H54 (cell line): ENCODE data around the gene NGLY1.

Source experiments
- DNase-seq: peaks from one replicate; pipeline ENCODE4 v3.0.0; 2011; ENCODE audit warnings: low spot score, mixed read lengths; ENCODE audit not compliant: insufficient read length
- FAIRE-seq: peaks from 3 replicates; lab custom pipeline; 2011; peaks lifted over from hg19 to GRCh38; lab: Jason Lieb, UNC
- POLR2A ChIP-seq: IDR thresholded peaks from 2 replicates; pipeline ENCODE4 v1.6.1; 2011; ENCODE audit warnings: low read depth, mild to moderate bottlenecking, low read length

Gene NGLY1

GRCh38 chr3:25707268-25707926 lies 75.8 kb downstream of the NGLY1 start:
- no peak for TF ChIP-seq POLR2A
- DNase-seq (no peak), FAIRE-seq (no peak)

GRCh38 chr3:25706213-25706612 lies 77.0 kb downstream of the NGLY1 start:
- FAIRE-seq, result no peak
- no peak for DNase-seq
- no peak for TF ChIP-seq POLR2A

GRCh38 chr3:25697553-25697952 lies 85.7 kb downstream of the NGLY1 start:
- no peak for TF ChIP-seq POLR2A
- FAIRE-seq, result no peak

GRCh38 chr3:25695731-25696420 lies 87.4 kb downstream of the NGLY1 start:
- DNase-seq (no peak), FAIRE-seq (no peak)
- no peak for TF ChIP-seq POLR2A

More at GRCh38 chr3:25697553-25697952, 85.7 kb downstream of the NGLY1 start:
- no peak for DNase-seq

GRCh38 chr3:25693238-25693637 lies 90.0 kb downstream of the NGLY1 start:
- DNase-seq, result no peak
- no peak for TF ChIP-seq POLR2A
- no peak for FAIRE-seq

GRCh38 chr3:25692341-25692740 lies 90.9 kb downstream of the NGLY1 start:
- no peak for DNase-seq
- FAIRE-seq, result no peak
- TF ChIP-seq POLR2A, result no peak

- no peak for TF ChIP-seq POLR2A
- FAIRE-seq, result no peak
- no peak for DNase-seq
Observed at GRCh38 chr3:25690768-25691533, 92.3 kb downstream of the NGLY1 start.

GRCh38 chr3:25689226-25689625 lies 94.0 kb downstream of the NGLY1 start:
- no peak for TF ChIP-seq POLR2A
- DNase-seq, result no peak
- FAIRE-seq, result no peak

GRCh38 chr3:25687742-25688141 lies 95.5 kb downstream of the NGLY1 start:
- no peak for TF ChIP-seq POLR2A
- DNase-seq, result no peak
- FAIRE-seq, result no peak

GRCh38 chr3:25686766-25687165 lies 96.5 kb downstream of the NGLY1 start:
- no peak for TF ChIP-seq POLR2A
- DNase-seq, result no peak
- no peak for FAIRE-seq

- FAIRE-seq, result peak; percentile 78
- no peak for TF ChIP-seq POLR2A
Observed at GRCh38 chr3:25683882-25684281, 99.4 kb downstream of the NGLY1 start.

GRCh38 chr3:25683410-25683809 lies 99.8 kb downstream of the NGLY1 start:
- FAIRE-seq (no peak), DNase-seq (no peak)
- TF ChIP-seq POLR2A, result no peak

More at GRCh38 chr3:25683882-25684281, 99.4 kb downstream of the NGLY1 start:
- DNase-seq, result no peak

- no peak for FAIRE-seq
Observed at GRCh38 chr3:25679642-25680302, 103.5 kb downstream of the NGLY1 start.

GRCh38 chr3:25679166-25679565 lies 104.1 kb downstream of the NGLY1 start:
- FAIRE-seq (no peak), DNase-seq (no peak)
- TF ChIP-seq POLR2A, result no peak

More at GRCh38 chr3:25679642-25680302, 103.5 kb downstream of the NGLY1 start:
- TF ChIP-seq POLR2A, result no peak
- DNase-seq, result no peak
